ENCODE results near the gene FTSJ1. TPM values are rescaled to one million over a fixed set of nuclear protein-coding genes. Genes with fewer than 3 reads are reported as not detected.

Gene FTSJ1
- total RNA-seq, 2 donors from 2014 or later = 30.3 to 37.2 TPM

DNA sequence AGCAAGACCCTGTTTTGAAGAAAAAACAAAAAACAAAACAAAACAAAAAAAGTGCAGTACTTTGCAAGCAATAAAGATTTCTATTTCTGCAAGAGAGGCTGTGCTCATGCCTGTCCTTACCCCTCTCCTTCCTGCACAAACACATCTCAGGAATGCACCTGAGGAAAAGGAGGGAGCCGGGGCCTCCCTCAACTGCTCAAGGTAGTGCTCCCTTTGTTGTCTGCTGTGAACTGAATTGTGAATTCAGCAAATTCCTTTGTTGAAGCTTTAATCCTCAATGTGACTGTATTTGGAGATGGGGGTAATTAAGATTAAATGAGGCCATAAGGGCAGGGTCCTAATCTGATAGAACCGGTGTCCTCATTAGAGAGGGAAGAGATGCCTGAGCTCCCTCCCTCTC is 13.9 kb downstream of the FTSJ1 start:
- intact Hi-C loops (cut with DNase I) = no loop called here
- DNase-seq (ENCODE audit: low spot score) = no peak

DNA sequence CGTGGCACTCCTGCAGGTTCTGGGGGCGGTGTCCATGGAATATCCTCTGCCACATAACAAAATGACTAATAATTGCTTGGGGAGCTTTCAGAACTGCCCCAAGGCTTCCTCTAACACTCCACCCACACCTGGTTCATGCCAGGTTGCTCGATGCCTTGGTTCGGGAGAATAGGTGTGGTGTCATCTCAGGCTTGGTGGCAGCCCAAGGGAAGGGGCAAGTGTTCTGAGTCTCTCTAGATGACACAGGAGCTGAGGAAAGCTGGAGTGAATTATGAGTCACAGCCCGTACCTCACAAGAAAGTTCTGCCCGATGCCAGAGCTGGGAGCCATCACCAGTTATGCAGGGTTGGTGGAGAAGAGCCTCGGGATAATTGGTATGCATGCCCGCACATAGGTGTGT is 14.7 kb downstream of the FTSJ1 start:
- DNase-seq (ENCODE audit: low spot score) = no peak
- intact Hi-C loops (cut with DNase I) = no loop called here

DNA sequence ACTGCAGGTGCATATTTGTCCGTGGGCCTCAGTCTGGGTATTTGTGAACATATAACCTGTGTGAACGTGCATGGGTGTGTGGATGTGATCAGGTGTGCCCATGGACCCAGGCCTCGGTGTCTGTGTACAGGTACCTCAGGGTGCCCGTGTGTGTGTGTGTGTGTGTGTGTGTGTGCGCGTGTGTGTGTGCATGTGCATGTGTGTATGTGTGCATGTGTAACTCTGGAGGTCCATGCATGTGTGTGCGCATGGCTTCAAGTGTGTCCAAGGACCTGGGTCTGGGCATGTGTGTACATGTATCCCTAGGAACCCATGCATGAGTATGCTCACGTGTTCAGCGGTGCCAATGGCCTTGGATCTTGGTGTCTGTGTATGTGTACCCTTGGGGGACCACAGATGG is 15.8 kb downstream of the FTSJ1 start:
- intact Hi-C loops (cut with DNase I) = no loop called here
- DNase-seq (ENCODE audit: low spot score) = no peak

DNA sequence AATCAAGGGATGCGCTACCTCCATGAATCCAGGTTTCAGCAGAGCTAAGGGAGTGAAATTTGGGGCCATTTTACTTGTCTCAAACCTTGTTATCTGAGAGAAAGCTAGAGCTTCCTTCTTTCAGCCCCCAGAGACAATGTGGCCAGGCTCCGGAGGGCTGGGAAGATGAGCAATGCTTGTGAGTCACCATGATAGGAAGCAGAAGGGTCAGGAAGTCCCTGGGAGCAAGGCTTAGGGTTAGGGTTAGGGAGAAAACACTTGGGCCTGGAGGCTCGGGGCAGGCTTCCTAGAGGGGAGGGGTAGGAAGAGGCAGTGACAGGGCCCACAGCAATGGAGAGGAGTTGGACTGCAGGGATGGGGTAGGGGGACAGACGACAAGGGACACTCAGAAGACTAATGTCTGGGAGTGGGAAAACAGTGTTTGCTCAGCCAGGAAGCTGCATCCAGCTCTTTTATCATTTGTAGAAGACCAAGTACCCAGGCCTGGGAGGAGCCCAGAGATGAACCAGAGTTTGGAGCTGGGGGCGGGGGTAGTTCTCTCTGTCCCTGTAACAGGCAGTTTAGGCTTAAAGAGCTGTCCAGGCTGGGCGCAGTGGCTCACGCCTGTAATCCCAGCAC is 16.4 kb downstream of the FTSJ1 start:
- no peak for DNase-seq (ENCODE audit: low spot score)

DNA sequence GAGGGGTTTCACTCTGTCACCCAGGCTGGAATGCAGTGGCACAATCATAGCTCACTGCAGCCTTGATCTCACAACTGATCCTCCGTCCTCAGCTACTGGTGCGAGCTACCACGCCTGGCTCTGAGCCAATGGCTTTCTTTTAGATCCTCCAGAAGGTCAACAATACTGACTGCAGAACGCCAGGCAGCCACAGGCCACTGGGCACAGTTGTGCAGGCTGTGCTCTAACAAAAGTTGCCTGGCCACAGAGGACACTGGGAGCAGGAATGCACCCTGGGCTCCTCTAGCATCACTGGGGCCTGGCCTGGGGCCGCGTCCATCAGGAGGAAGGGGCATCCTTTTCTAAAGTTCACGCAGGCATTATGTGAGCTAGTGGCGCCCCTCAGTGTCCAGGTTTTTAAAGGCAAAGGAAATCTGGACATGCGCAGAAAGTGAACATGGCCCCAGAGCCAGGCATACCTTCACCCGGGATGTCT is 17.9 kb downstream of the FTSJ1 start:
- DNase-seq (ENCODE audit: low spot score) = no peak
- intact Hi-C loops (cut with DNase I) = no loop called here

More for the DNA sequence above, 16.4 kb downstream of the FTSJ1 start:
- intact Hi-C loops (cut with DNase I) = no loop called here

DNA sequence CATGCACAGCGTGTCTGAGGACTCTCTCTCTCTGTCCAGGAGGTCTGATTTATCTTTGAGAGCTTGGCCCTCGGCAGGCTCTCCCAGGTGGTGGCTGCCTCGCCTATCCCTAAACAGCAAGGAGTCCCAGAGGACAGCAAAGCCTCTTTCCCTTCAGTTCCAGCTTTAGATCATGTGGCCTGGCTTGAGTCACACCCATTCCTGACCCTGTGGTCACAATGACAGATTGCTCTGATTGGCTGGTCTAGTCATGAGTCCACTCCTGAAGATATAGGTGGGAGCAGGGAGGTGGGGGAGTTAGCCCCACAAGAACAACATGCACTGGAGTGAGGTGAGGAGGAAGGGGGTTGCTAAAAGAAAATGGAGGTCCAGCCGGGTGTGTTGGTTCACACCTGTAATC is 20.7 kb downstream of the FTSJ1 start:
- intact Hi-C loops (cut with DNase I) = no loop called here
- peak; percentile 31 for DNase-seq (ENCODE audit: low spot score)

DNA sequence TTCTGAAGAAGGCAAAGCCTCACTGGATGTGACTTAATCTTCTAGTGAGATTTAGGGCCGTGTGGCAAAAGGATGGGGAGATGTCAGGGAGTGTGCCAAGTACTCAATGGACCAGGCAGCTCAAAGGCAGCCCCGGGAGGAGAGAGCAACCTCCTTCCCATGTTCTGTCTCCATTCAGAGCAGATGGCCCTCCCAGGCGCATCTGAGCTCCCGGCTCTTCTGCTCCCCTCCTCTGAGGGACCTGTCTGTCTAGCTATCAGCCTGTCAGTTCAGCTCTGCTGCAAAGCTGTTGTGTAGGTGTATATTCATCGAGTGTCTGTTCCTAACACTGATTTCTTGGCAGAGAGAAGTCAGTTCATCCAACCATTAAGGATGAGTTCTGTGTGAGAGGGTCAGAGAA is 21.9 kb downstream of the FTSJ1 start:
- DNase-seq (ENCODE audit: low spot score) = no peak
- intact Hi-C loops (cut with DNase I) = no loop called here

DNA sequence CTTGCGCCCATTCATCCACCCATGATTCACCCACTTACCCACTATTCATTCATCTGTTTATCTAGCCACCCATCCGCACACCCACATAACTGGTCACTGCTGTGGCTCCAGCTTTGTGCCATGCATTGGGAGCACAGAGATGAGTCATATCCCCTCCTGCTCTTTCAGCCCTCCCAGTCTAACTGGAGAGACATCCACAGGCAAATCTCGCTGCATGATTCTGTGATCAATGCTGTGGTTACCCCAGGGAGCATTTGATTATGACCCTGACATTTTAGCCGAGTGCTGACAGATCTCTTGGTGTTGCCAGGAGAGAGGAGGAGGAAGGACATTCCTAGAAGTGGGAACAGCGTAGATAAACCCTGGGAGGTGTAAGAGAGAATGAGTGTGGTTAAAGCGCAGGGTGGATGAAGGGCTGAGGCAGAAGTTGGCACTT is 22.4 kb downstream of the FTSJ1 start:
- no peak for DNase-seq (ENCODE audit: low spot score)
- intact Hi-C loops (cut with DNase I) = no loop called here

DNA sequence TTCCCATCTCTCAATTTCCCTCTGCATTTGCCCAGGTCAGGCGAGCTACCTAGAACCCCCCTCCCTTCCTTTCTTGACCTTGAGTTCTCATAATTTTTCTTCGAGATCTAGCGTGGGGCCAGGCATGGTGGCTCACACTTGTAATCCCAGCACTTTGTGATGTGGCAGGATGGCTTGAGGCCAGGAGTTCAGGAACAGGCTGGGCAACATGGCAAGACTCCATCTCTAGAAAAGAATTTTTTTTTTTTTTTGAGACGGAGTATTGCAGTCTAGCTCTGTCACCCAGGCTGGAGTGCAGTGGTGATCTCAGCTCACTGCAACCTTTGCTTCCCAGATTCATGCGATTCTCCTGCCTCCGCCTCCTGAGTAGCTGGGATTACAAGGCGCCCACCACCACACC is 28.3 kb downstream of the FTSJ1 start:
- no peak for DNase-seq (ENCODE audit: low spot score)
- intact Hi-C loops (cut with DNase I) = no loop called here

DNA sequence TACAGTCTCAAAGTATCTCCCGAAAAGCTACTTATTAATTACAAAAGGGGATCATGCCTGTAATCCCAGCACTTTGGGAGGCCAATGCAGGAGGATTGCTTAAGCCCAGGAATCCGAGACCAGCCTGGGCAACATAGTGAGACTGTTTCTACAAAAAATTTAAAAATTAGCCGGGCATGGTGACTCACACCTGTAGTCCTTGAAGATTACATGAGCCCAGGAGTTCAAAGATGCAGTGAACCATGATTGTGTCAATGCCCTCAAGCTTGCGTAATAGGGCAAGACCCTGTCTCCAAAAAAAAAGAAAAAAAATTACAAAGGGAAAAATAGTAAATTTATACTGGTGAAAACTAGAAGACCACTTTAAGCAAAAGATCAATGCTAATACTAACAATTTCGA is 29.5 kb downstream of the FTSJ1 start:
- DNase-seq (ENCODE audit: low spot score) = no peak
- intact Hi-C loops (cut with DNase I) = no loop called here

DNA sequence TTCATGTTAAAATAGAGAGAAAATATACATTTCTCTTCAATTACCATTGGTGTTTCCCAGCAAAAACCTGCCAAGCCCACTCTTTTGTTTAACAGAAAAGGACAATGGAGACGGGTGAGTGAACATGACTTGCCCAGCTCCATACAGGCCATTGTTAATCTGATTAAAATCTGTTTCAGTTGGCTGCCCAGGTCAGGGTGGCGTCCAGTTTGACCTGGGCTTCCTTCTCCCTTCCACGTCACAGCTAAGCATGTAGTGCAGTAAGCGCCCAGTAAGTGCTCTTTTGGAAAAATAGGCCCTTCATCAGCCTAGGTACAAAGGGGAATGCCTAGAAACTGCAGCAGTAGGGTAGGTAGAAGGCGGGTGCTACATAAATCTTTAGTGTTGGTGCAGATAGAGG is 31.2 kb downstream of the FTSJ1 start:
- DNase-seq (ENCODE audit: low spot score) = no peak
- intact Hi-C loops (cut with DNase I) = no loop called here

DNA sequence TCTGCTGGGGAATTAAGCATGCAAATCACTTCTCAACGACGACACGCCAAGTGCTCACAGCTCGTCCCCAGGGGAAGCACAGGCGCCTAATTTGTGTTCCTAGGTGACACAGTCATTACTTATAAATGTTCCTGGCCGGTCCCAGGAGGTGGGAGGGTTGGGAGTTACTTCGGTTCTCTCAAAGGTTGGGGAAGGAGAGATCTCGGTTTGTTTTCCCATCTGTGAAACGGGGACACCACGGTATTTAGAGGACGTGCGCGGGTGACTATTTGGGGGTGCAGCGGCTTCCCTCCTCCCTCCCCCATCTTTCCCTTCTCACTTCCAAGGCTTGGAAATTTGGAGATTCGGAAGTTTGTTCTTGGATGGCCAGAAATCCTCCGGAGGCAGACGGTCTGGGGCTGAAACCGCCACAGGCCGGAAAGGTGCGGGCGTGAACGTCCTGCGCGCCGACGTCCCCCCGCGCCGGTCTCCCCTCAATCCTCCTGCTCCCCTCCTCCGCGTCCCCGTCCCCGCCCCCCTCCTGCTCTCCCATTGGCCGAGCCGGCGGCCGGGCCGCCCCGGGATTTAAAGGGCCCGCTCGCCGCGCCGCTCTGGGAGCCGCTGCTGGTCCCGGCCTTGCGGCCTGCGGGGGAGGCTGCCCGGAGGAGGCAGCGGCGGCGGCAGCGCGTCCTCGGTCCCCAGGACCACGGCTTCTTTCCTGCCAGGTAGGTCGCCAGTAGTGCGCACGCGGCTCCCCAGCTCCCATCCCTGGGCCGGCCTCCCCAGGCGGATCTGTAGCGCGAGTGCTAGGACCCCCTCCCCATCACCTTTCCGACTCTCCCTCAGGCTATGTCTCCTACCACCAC is 32.6 kb downstream of the FTSJ1 start, which contains the start of gene PORCN:
TSS of gene PORCN (plus strand) at position 593 of the 845 bp plus-strand sequence. CDS start 829 bp downstream, outside the sequence.
- peak; percentile 93 for DNase-seq (ENCODE audit: low spot score)

DNA sequence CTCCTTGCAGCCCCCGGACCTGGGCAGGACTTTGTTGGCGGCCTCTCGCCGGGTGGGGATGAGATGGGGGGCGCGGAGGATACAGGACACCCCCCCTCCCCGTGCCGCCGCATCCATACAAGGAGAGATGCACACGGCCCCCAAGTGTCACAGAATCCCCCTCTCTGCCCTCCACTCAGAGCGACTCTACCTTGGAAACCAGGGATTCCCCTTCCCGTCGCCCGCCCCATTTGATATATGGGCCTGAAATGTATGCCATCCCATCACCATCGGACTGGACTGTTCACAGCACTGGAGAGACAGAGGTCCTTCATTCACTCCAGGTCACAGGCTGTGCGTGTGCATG is 33.2 kb downstream of the FTSJ1 start:
- DNase-seq (ENCODE audit: low spot score) = no peak
- intact Hi-C loops (cut with DNase I) = no loop called here

More for the DNA sequence above, 32.6 kb downstream of the FTSJ1 start, which contains the start of gene PORCN:
- intact Hi-C loops (cut with DNase I) = no loop called here

DNA sequence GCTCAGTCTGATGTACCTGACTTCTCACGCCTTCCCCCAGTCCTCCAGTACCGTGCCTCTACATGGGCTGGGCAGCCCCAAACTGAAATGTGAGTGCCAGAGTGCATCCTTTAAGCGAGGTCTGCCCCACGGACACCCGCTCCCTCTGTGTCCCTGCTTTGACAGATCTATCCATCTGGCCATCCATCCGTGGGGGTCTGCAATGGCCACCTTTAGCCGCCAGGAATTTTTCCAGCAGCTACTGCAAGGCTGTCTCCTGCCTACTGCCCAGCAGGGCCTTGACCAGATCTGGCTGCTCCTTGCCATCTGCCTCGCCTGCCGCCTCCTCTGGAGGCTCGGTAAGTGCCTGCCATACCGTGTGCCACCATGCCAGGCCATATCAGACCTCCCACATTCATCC is 33.6 kb downstream of the FTSJ1 start:
- intact Hi-C loops (cut with DNase I) = loop anchor here in 1 of 2 donors (5.0 kb wide), 1 partner anchor 1982 kb away; no protein-coding TSS in a partner anchor

DNA sequence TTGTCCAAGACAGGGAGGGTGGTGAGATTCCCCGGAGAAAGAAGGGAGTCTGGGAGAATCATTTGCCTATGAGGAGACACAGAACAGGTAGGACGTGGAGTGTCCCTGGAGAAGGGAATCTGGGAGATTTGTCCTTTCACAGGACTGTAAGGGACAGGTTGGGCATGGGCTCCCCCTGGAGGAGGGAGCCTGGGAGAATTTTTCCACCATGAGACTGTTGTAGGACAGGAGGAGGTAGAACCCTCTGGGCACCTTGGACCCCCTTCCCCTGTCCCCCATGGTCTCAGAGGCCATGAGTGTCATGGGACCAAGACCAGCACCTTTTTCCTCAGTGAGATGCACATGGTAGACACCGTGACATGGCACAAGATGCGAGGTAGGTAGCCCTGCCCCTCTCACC is 35.6 kb downstream of the FTSJ1 start:
- intact Hi-C loops (cut with DNase I) = loop anchor here in 1 of 2 donors (5.0 kb wide), 1 partner anchor 1984 kb away; no protein-coding TSS in a partner anchor
- DNase-seq (ENCODE audit: low spot score) = no peak

More for the DNA sequence above, 33.6 kb downstream of the FTSJ1 start:
- no peak for DNase-seq (ENCODE audit: low spot score)

DNA sequence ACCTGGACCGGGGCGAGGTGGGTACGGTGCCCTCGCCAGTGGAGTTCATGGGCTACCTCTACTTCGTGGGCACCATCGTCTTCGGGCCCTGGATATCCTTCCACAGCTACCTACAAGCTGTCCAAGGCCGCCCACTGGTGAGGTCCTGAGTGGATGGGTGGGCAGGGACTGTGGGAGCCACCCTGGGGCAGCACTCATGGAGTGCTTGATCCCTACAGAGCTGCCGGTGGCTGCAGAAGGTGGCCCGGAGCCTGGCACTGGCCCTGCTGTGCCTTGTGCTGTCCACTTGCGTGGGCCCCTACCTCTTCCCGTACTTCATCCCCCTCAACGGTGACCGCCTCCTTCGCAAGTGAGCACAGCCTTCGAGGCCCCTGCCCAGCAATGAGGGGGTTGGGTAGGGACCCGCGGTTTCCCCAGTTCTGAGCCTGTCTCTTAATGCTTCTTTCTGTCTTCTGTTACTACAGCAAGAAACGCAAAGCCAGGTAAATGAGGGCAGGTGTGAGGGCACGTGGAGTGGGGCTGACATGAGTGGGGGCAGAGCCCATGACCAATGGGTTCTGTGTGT is 36.5 kb downstream of the FTSJ1 start:
- intact Hi-C loops (cut with DNase I) = loop anchor here in 1 of 2 donors (5.0 kb wide), 1 partner anchor 1985 kb away; no protein-coding TSS in a partner anchor
- no peak for DNase-seq (ENCODE audit: low spot score)

DNA sequence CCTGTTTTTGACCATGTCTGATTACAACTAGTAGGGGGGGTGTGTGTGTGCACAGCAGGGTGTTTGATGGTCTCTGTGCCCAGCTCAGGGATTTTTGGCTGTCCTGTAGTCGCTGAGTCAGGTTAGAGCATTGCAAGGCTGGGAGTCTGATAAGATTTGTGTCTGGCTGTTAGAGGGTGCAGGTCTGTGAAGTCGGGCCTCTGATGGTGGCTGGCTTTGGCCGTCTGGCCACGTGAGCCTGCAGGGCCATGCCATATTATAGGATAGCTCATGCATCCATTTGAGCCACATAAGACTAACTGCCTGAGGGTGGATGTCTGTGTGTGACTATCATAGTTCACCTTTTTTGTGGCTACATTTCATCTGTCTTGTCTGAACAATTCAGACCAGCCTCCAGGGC is 37.7 kb downstream of the FTSJ1 start:
- DNase-seq (ENCODE audit: low spot score) = no peak
- intact Hi-C loops (cut with DNase I) = loop anchor here in 1 of 2 donors (5.0 kb wide), 1 partner anchor 1986 kb away; no protein-coding TSS in a partner anchor

DNA sequence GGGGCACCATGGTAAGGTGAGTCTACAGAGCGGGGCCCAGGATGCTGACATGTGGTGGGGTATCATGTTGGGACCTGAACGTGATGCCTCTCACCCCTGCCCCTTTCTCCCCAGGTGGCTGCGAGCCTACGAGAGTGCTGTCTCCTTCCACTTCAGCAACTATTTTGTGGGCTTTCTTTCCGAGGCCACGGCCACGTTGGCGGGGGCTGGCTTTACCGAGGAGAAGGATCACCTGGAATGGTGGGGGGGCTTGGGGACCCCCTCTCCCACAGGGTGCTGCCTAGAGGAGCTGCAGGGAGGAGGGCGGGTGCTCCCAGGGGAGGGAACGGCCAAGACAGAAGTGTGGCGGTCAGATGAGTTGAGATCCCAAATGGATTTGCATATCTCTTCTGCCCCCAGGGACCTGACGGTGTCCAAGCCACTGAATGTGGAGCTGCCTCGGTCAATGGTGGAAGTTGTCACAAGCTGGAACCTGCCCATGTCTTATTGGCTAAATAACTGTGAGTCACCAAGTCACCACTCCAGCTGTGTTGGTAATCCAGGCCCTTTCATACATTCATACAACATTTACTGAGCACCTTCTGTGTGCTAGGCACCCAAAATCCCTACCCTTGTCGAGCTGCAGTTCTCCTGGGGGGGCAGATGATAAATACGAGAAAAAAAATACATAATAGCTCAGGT is 38.3 kb downstream of the FTSJ1 start:
- intact Hi-C loops (cut with DNase I) = loop anchor here in 1 of 2 donors (5.0 kb wide), 1 partner anchor 1987 kb away; no protein-coding TSS in a partner anchor
- no peak for DNase-seq (ENCODE audit: low spot score)

DNA sequence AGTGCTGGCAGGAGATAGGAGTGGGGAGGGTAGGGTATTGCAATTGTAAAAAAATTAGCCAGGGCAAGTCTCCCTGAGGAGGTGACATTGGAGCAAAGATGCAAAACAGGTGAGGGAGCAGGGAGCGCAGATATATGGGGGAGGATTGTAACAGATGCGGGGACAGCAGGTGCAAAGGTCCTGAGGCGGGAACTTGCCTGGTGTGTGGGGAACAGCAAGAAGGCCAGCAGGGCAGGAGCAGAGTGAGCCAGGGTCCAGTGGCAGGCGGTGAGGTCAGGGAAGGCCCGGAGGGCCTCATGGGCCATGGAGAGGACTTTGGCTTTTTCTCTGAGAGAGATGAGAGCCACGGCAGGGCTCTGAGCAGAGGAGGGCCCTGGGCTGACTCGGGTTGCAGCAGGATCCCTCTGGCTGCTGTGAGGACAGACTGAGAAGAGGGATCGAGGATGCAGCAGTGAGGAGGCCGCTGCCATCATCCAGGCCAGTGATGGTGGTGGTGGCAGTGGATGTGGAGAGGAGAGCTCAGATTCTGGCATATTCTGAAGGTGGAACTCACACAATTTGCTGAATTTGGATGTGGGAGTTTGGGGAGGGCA is 39.0 kb downstream of the FTSJ1 start:
- intact Hi-C loops (cut with DNase I) = loop anchor here in 1 of 2 donors (5.0 kb wide), 2 partner anchors 558 to 1988 kb away; no protein-coding TSS in a partner anchor
- DNase-seq (ENCODE audit: low spot score) = peak; percentile 58
